CD4-positive, alpha-beta T cell (primary cell): Measurements from ENCODE around the gene ARHGAP6. TPM values are rescaled to one million over a fixed set of nuclear protein-coding genes. Genes with fewer than 3 reads are reported as not detected.

Source experiments
- ATAC-seq: fragments of 200-7000 bp; cut with Tn5 transposase; one replicate; pipeline ENCODE4 v1.10.0; 2022; ENCODE audit warnings: mild to moderate bottlenecking; ENCODE audit not compliant: poor library complexity
- CTCF ChIA-PET: fragments of 350-600 bp; sonication (Branson Sonifier 250); formaldehyde crosslinking; loops from one replicate; lab custom pipeline; 2021; ENCODE audit warnings: antibody characterized with exemption, inconsistent platforms; lab: Charles Lee
- POLR2A ChIA-PET: fragments of 350-600 bp; sonication (Branson Sonifier 250); formaldehyde crosslinking; loops from one replicate; lab custom pipeline; 2021; ENCODE audit warnings: antibody characterized with exemption, inconsistent platforms; lab: Charles Lee
- DNase-seq, 14 experiments: peaks; one replicate each; pipeline ENCODE4 v3.0.0-alpha.2; 2013 to 2020; ENCODE audit warnings: mixed read lengths in 2 of 14
- H3K27ac ChIP-seq, 2 donors: one replicate each; pipeline versions ENCODE4 v1.5.1 to v1.7.0; 2013; ENCODE audit warnings: low read length in 2 of 2, low read depth in 1 of 2, mild to moderate bottlenecking in 1 of 2
- H3K27me3 ChIP-seq, 2 experiments: 1 replicate in 1 of 2; 2 replicates in 1 of 2; pipeline versions ENCODE4 v1.6.1 to v1.7.0; 2013; ENCODE audit warnings: low read length in 2 of 2, control low read depth in 1 of 2, mild to moderate bottlenecking in 1 of 2, moderate library complexity in 1 of 2; ENCODE audit not compliant: insufficient read depth in 2 of 2, control insufficient read depth in 1 of 2
- H3K36me3 ChIP-seq: one replicate; pipeline ENCODE4 v1.6.1; 2013; ENCODE audit warnings: low read length, control low read depth; ENCODE audit not compliant: insufficient read depth
- H3K4me1 ChIP-seq: one replicate; pipeline ENCODE4 v1.6.1; 2013; ENCODE audit warnings: low read length, control low read depth; ENCODE audit not compliant: insufficient read depth
- H3K4me3 ChIP-seq: one replicate; pipeline ENCODE4 v1.5.1; 2013; ENCODE audit warnings: mild to moderate bottlenecking, low read length, moderate library complexity
- H3K9me3 ChIP-seq, 2 experiments: 1 replicate in 1 of 2; 2 replicates in 1 of 2; pipeline versions ENCODE4 v1.6.1 to v1.7.0; 2013; ENCODE audit warnings: low read length in 2 of 2, mild to moderate bottlenecking in 2 of 2, control low read depth in 1 of 2, moderate library complexity in 1 of 2; ENCODE audit not compliant: control insufficient read depth in 1 of 2, insufficient read depth in 1 of 2
- H3K27ac Mint-ChIP-seq: one replicate; pipeline ENCODE4 v1.8.0; 2020; ENCODE audit warnings: mixed read lengths
- H3K27me3 Mint-ChIP-seq: one replicate; pipeline ENCODE4 v1.8.0; 2021; ENCODE audit warnings: mixed read lengths
- H3K36me3 Mint-ChIP-seq: one replicate; pipeline ENCODE4 v1.8.0; 2021; ENCODE audit warnings: low read depth, mixed read lengths
- H3K4me1 Mint-ChIP-seq: one replicate; pipeline ENCODE4 v1.8.0; 2021; ENCODE audit warnings: low read depth, mixed read lengths
- H3K4me3 Mint-ChIP-seq: one replicate; pipeline ENCODE4 v1.8.0; 2020; ENCODE audit warnings: mild to moderate bottlenecking, mixed read lengths
- H3K9me3 Mint-ChIP-seq: one replicate; pipeline ENCODE4 v1.8.0; 2020; ENCODE audit warnings: mixed read lengths
- CTCF ChIP-seq: fragments of 200-600 bp; IDR thresholded peaks from one replicate; pipeline ENCODE4 v1.8.0; 2022; ENCODE audit warnings: antibody characterized with exemption, mild to moderate bottlenecking
- intact Hi-C, 2 experiments: fragments of 100-400 bp; cut with DNase I in 1 of 2; cut with micrococcal nuclease in 1 of 2; formaldehyde crosslinking; loops; one replicate each; pipeline versions ENCODE4 v1.15.1 to v1.9.0; 2023 to 2025; cut with DNase I, micrococcal nuclease
- total RNA-seq, 174 experiments: library from RNA in 2 of 174; stranded (reverse) in 2 of 174; gene quantifications; one replicate each; pipeline ENCODE4 v1.2.3 and lab custom pipeline; 2021 to 2026

Gene ARHGAP6
- total RNA-seq, 2 experiments from 2014 or later, result not detected

GRCh38 chrX:11290416-11291102 lies 375.2 kb downstream of the ARHGAP6 start:
- ChIA-PET CTCF (no interaction called here), POLR2A (no interaction called here)
- H3K4me3 ChIP-seq, result no peak overlapping the region
- no peak overlapping the region for H3K4me3 Mint-ChIP-seq
- no peak overlapping the region for H3K27ac ChIP-seq
- no peaks in the 10 kb centered on the region for H3K4me1 ChIP-seq
- H3K27me3 Mint-ChIP-seq, result no peaks in the 10 kb centered on the region
- no peaks in the 10 kb centered on the region for H3K27me3 ChIP-seq
- no peak overlapping the region for H3K27ac Mint-ChIP-seq
- DNase-seq, result no peak
- TF ChIP-seq CTCF, result no peak
- no peak for ATAC-seq
- H3K9me3 Mint-ChIP-seq, result no peaks in the 10 kb centered on the region
- no peaks in the 10 kb centered on the region for H3K36me3 ChIP-seq
- H3K9me3 ChIP-seq, result no peaks in the 10 kb centered on the region
- intact Hi-C loops, result no loop called here
- H3K36me3 Mint-ChIP-seq, result no peaks in the 10 kb centered on the region
- no peaks in the 10 kb centered on the region for H3K4me1 Mint-ChIP-seq

- Histone ChIP-seq H3K36me3 (no peaks in the 10 kb centered on the region), H3K4me3 (no peak overlapping the region), H3K4me1 (no peaks in the 10 kb centered on the region), H3K27ac (no peak overlapping the region), H3K9me3 (no peaks in the 10 kb centered on the region), H3K27me3 (no peaks in the 10 kb centered on the region)
- TF ChIP-seq CTCF, result no peak
- DNase-seq (no peak), ATAC-seq (no peak)
- ChIA-PET POLR2A (no interaction called here), CTCF (no interaction called here)
- no peaks in the 10 kb centered on the region for H3K27me3 Mint-ChIP-seq
- no peaks in the 10 kb centered on the region for H3K36me3 Mint-ChIP-seq
- H3K27ac Mint-ChIP-seq, result no peak overlapping the region
- no peaks in the 10 kb centered on the region for H3K9me3 Mint-ChIP-seq
- H3K4me1 Mint-ChIP-seq, result no peaks in the 10 kb centered on the region
- no peak overlapping the region for H3K4me3 Mint-ChIP-seq
- intact Hi-C loops, result no loop called here
Measured at GRCh38 chrX:11287505-11287904, 378.2 kb downstream of the ARHGAP6 start.

- no peaks in the 10 kb centered on the region for H3K4me1 ChIP-seq
- ChIA-PET CTCF (no interaction called here), POLR2A (no interaction called here)
- DNase-seq (no peak), ATAC-seq (no peak)
- H3K27me3 ChIP-seq, result no peaks in the 10 kb centered on the region
- Mint-ChIP-seq H3K36me3 (no peaks in the 10 kb centered on the region), H3K4me3 (no peak overlapping the region), H3K4me1 (no peaks in the 10 kb centered on the region), H3K27me3 (no peaks in the 10 kb centered on the region), H3K27ac (no peak overlapping the region), H3K9me3 (no peaks in the 10 kb centered on the region)
- no peak overlapping the region for H3K4me3 ChIP-seq
- no peak overlapping the region for H3K27ac ChIP-seq
- intact Hi-C loops, result no loop called here
- TF ChIP-seq CTCF, result no peak
- H3K9me3 ChIP-seq, result no peaks in the 10 kb centered on the region
- H3K36me3 ChIP-seq, result no peaks in the 10 kb centered on the region
Measured at GRCh38 chrX:11285651-11286050, 380.1 kb downstream of the ARHGAP6 start.
